GM12878 (cell line): Measurements from ENCODE around the gene ABHD6. TPM values are rescaled to one million over a fixed set of nuclear protein-coding genes. Genes with fewer than 3 reads are reported as not detected.

ENCODE experiments used
- ASH2L ChIP-seq: fragments of 300-600, 200-600 bp; sonication (generic); IDR thresholded peaks from 2 replicates; pipeline ENCODE4 v1.6.1; 2017; ENCODE audit warnings: low read depth, mild to moderate bottlenecking, borderline replicate concordance
- CBX5 ChIP-seq: sonication (generic); IDR thresholded peaks from 2 replicates; pipeline ENCODE4 v1.6.1; 2016; ENCODE audit warnings: low read depth, moderate library complexity, mild to moderate bottlenecking, inconsistent platforms
- CHD4 ChIP-seq: fragments of 200-600 bp; sonication (generic); IDR thresholded peaks from 2 replicates; pipeline ENCODE4 v1.6.1; 2016; ENCODE audit warnings: mild to moderate bottlenecking
- E4F1 ChIP-seq: fragments of 450-650 bp; IDR thresholded peaks from 2 replicates; pipeline ENCODE4 v1.6.1; 2018; ENCODE audit warnings: borderline replicate concordance, mild to moderate bottlenecking; ENCODE audit not compliant: partially characterized antibody
- HDAC6 ChIP-seq: fragments of 200-600 bp; sonication (generic); IDR thresholded peaks from one replicate; pipeline ENCODE4 v1.8.0; 2017; ENCODE audit warnings: antibody characterized with exemption; ENCODE audit not compliant: unreplicated experiment
- IKZF1 ChIP-seq: fragments of 450-650 bp; conservative IDR thresholded peaks from 2 replicates; pipeline ENCODE4 v1.6.1; 2017; ENCODE audit warnings: antibody characterized with exemption, mild to moderate bottlenecking
- IRF4 ChIP-seq: IDR thresholded peaks from 2 replicates; pipeline ENCODE4 v1.6.1; 2011; ENCODE audit warnings: low read depth, low read length
- KAT2A ChIP-seq: conservative IDR thresholded peaks from 2 replicates; pipeline ENCODE4 v1.6.1; 2011; ENCODE audit warnings: low read depth, low read length; ENCODE audit not compliant: control insufficient read depth
- KLF5 ChIP-seq: fragments of 450-650 bp; IDR thresholded peaks from 2 replicates; pipeline ENCODE4 v1.6.1; 2014; ENCODE audit warnings: mild to moderate bottlenecking; ENCODE audit not compliant: partially characterized antibody
- LARP7 ChIP-seq: fragments of 450-650 bp; IDR thresholded peaks from 2 replicates; pipeline ENCODE4 v1.6.1; 2017; ENCODE audit warnings: mild to moderate bottlenecking
- MAX ChIP-seq: IDR thresholded peaks from 2 replicates; pipeline ENCODE4 v1.6.1; 2012; ENCODE audit warnings: low read depth, low read length, improper control_type of control experiment
- PAX5 ChIP-seq: IDR thresholded peaks from 2 replicates; pipeline ENCODE4 v1.6.1; 2011; ENCODE audit warnings: low read depth, low read length, borderline replicate concordance
- POU2F2 ChIP-seq: IDR thresholded peaks from 3 replicates; pipeline ENCODE4 v1.6.1; 2011; ENCODE audit warnings: low read depth, mild to moderate bottlenecking, low read length, borderline replicate concordance
- RELA ChIP-seq: fragments of 450-650 bp; IDR thresholded peaks from 2 replicates; pipeline ENCODE4 v1.8.0; 2014; ENCODE audit warnings: borderline replicate concordance; ENCODE audit not compliant: partially characterized antibody
- RUNX3 ChIP-seq: IDR thresholded peaks from 2 replicates; pipeline ENCODE4 v1.6.1; 2012; ENCODE audit warnings: low read length, inconsistent platforms
- SKIL ChIP-seq: fragments of 450-650 bp; IDR thresholded peaks from 2 replicates; pipeline ENCODE4 v1.6.1; 2017; ENCODE audit warnings: mild to moderate bottlenecking, low read depth, inconsistent platforms; ENCODE audit not compliant: poor library complexity, severe bottlenecking
- SMAD5 ChIP-seq: IDR thresholded peaks from 2 replicates; pipeline ENCODE4 v1.6.1; 2016; ENCODE audit warnings: antibody characterized with exemption, low read depth
- SP1 ChIP-seq: IDR thresholded peaks from one replicate; pipeline ENCODE4 v1.6.1; 2011; ENCODE audit warnings: low read depth, low read length
- SRF ChIP-seq, 2 experiments: IDR thresholded peaks; 2 replicates each; pipeline ENCODE4 v1.6.1; 2011; ENCODE audit warnings: low read depth in 2 of 2, low read length in 2 of 2, mild to moderate bottlenecking in 1 of 2, moderate library complexity in 1 of 2
- ZNF217 ChIP-seq: fragments of 450-650 bp; IDR thresholded peaks from 2 replicates; pipeline ENCODE4 v1.6.1; 2017; ENCODE audit warnings: antibody characterized with exemption, mild to moderate bottlenecking
- polyA plus RNA-seq, 11 experiments: library from polyadenylated mRNA; depleted of rRNA in 4 of 11; unstranded in 6 of 11; stranded (reverse) in 5 of 11; fragments of >200 nt; fragmentation: Nextera tagmentation in 4 of 11; fragmentation: Illumina TruSeq in 1 of 11; extraction: Ambion mirVana in 4 of 11; extraction: Trizol in 1 of 11; gene quantifications; 1 replicate in 1 of 11; 2 replicates in 10 of 11; pipeline versions ENCODE4 v1.2.1 to v1.2.3, GENCODE V29; 2011 to 2016; ENCODE audit warnings: inconsistent platforms in 2 of 11, missing spikeins in 2 of 11, low read depth in 1 of 11
- total RNA-seq, 4 experiments: library from RNA; depleted of rRNA in 3 of 4; stranded (reverse); fragments of >200 nt in 3 of 4; fragmentation: Illumina TruSeq in 1 of 4; extraction: Trizol in 1 of 4; gene quantifications; 2 replicates each; pipeline versions ENCODE4 v1.2.1 to v1.2.3, GENCODE V29; 2013 to 2021
- TF ChIP-seq, protein P1 (sequence below), 3 experiments: IDR thresholded peaks in 2 of 3; conservative IDR thresholded peaks in 1 of 3; 2 replicates each; pipeline ENCODE4 v1.5.1; 2011; ENCODE audit warnings: low read depth in 3 of 3, low read length in 3 of 3, mild to moderate bottlenecking in 3 of 3, control low read depth in 2 of 3, moderate library complexity in 2 of 3, inconsistent platforms in 1 of 3, mixed read lengths in 1 of 3; ENCODE audit not compliant: control insufficient read depth in 2 of 3, insufficient read depth in 1 of 3; ENCODE audit errors: extremely low read depth in 1 of 3
- TF ChIP-seq, protein P2 (sequence below): fragments of 450-650 bp; IDR thresholded peaks from 2 replicates; pipeline ENCODE4 v1.6.1; 2016; ENCODE audit warnings: mild to moderate bottlenecking

ABHD6 gene
- total and polyA plus RNA-seq, 10 of the 15 experiments (the other 5 are each of a cell fraction or from before 2014, with no cell fraction given), result 1.4 to 33.2 (median 3.2) TPM

GRCh38 chr3:58305882-58306711 lies 68.5 kb downstream of the ABHD6 start, which contains the start of the genes HTD2 and RPP14 (continued):
- TF ChIP-seq, protein P1, sequence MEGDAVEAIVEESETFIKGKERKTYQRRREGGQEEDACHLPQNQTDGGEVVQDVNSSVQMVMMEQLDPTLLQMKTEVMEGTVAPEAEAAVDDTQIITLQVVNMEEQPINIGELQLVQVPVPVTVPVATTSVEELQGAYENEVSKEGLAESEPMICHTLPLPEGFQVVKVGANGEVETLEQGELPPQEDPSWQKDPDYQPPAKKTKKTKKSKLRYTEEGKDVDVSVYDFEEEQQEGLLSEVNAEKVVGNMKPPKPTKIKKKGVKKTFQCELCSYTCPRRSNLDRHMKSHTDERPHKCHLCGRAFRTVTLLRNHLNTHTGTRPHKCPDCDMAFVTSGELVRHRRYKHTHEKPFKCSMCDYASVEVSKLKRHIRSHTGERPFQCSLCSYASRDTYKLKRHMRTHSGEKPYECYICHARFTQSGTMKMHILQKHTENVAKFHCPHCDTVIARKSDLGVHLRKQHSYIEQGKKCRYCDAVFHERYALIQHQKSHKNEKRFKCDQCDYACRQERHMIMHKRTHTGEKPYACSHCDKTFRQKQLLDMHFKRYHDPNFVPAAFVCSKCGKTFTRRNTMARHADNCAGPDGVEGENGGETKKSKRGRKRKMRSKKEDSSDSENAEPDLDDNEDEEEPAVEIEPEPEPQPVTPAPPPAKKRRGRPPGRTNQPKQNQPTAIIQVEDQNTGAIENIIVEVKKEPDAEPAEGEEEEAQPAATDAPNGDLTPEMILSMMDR (IDR thresholded peaks at IDR 0.05 in 2 of 3, conservative IDR thresholded peaks at IDR 0.05 in 1 of 3; ENCODE audit: control insufficient read depth in 2 of 3, extremely low read depth in 1 of 3, insufficient read depth in 1 of 3, low read depth in 3 of 3, low read length in 3 of 3), result peak; percentile 93 to 98 (median 96); a peak in 5 of 6 replicates
- TF ChIP-seq KAT2A (no peak), KLF5 (no peak), ASH2L (peak; percentile 94; the same call in 1 of the 2 replicates), MAX (peak; percentile 73), POU2F2 (peak; percentile 63; the same call in 2 of the 3 replicates), CHD4 (no peak), HDAC6 (no peak), RELA (peak; percentile 45), LARP7 (peak; percentile 34; the same call in 1 of the 2 replicates), SMAD5 (no peak), IKZF1 (peak; percentile 97), PAX5 (peak; percentile 99), CBX5 (no peak; the same call in 1 of the 2 replicates), RUNX3 (peak; percentile 85), SRF (IDR thresholded peaks at IDR 0.05; ENCODE audit: low read depth in 2 of 2, low read length in 2 of 2) (peak in 1 of 2 experiments; percentile 40; a peak in 1 of 4 replicates), SP1 (peak; percentile 90), ZNF217 (peak; percentile 48; the same call in 1 of the 2 replicates), SKIL (peak; percentile 35), IRF4 (0 out of 2 replicates have a peak, but pooled peaks have one; percentile 56), E4F1 (peak; percentile 81)
- TF ChIP-seq, protein P2, sequence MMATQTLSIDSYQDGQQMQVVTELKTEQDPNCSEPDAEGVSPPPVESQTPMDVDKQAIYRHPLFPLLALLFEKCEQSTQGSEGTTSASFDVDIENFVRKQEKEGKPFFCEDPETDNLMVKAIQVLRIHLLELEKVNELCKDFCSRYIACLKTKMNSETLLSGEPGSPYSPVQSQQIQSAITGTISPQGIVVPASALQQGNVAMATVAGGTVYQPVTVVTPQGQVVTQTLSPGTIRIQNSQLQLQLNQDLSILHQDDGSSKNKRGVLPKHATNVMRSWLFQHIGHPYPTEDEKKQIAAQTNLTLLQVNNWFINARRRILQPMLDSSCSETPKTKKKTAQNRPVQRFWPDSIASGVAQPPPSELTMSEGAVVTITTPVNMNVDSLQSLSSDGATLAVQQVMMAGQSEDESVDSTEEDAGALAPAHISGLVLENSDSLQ, result peak; percentile 5; the same call in 1 of the 2 replicates
